ENCODE data around the gene TMEM134.

TMEM134 gene

GRCh38 chr11:67448220-67448609 lies 20.8 kb downstream of the TMEM134 start:
- H3K27ac ChIP-seq: no peak overlapping the region
- intact Hi-C loops (cut with DNase I; ENCODE audit: low total_unique reads): no loop called here
- H3K9me3 ChIP-seq: no peaks in the 10 kb centered on the region
- no peak overlapping the region for H3K4me3 ChIP-seq
- TF ChIP-seq CTCF (IDR thresholded peaks at IDR 0.05): no peak
- no peak for DNase-seq
- H3K36me3 ChIP-seq: no peaks in the 10 kb centered on the region
- peaks cover 0 to 9% (median 3%) of the 10 kb centered on the region in 4 donors for H3K4me1 ChIP-seq
- no peaks in the 10 kb centered on the region for H3K27me3 ChIP-seq

- H3K9me3 ChIP-seq: no peaks in the 10 kb centered on the region
- no peak overlapping the region for H3K27ac ChIP-seq
- peaks cover 0 to 19% (median 13%) of the 10 kb centered on the region in 3 donors for H3K36me3 ChIP-seq
- TF ChIP-seq CTCF (IDR thresholded peaks at IDR 0.05): no peak
- no peaks in the 10 kb centered on the region for H3K27me3 ChIP-seq
- intact Hi-C loops (cut with DNase I; ENCODE audit: low total_unique reads): no loop called here
- H3K4me1 ChIP-seq: peaks cover 0 to 36% (median 20%) of the 10 kb centered on the region in 4 donors
- H3K4me3 ChIP-seq: no peak overlapping the region
- DNase-seq: no peak
These were observed 23.5 kb downstream of the TMEM134 start for GRCh38 chr11:67445515-67445914.

GRCh38 chr11:67442504-67443404 lies 26.3 kb downstream of the TMEM134 start:
- DNase-seq: no peak
- no peaks in the 10 kb centered on the region for H3K27me3 ChIP-seq
- peak overlapping the region; percentile 89 to 90 for H3K4me3 ChIP-seq
- TF ChIP-seq CTCF (IDR thresholded peaks at IDR 0.05): no peak
- H3K27ac ChIP-seq: peak overlapping the region; percentile 96 to 98
- no peaks in the 10 kb centered on the region for H3K9me3 ChIP-seq
- H3K36me3 ChIP-seq: peaks cover 0 to 45% (median 34%) of the 10 kb centered on the region in 3 donors
- peaks cover 0 to 49% (median 28%) of the 10 kb centered on the region in 4 donors for H3K4me1 ChIP-seq
- intact Hi-C loops (cut with DNase I; ENCODE audit: low total_unique reads): loop anchor here (2.0 kb wide), 1 partner anchor 22 kb away; no protein-coding TSS in a partner anchor

GRCh38 chr11:67441731-67442351 lies 27.2 kb downstream of the TMEM134 start:
- DNase-seq: peak in 1 of 2 donors; percentile 68
- Histone ChIP-seq H3K4me1 (peaks cover 0 to 56% (median 30%) of the 10 kb centered on the region in 4 donors), H3K4me3 (no peak overlapping the region), H3K27me3 (no peaks in the 10 kb centered on the region), H3K9me3 (no peaks in the 10 kb centered on the region), H3K36me3 (peaks cover 0 to 54% (median 38%) of the 10 kb centered on the region in 3 donors), H3K27ac (peak overlapping the region; percentile 96 to 98)
- TF ChIP-seq CTCF (IDR thresholded peaks at IDR 0.05): no peak
- intact Hi-C loops (cut with DNase I; ENCODE audit: low total_unique reads): loop anchor here (2.0 kb wide), 1 partner anchor 23 kb away; no protein-coding TSS in a partner anchor

- no peak for DNase-seq
- peaks cover 0 to 61% (median 40%) of the 10 kb centered on the region in 3 donors for H3K36me3 ChIP-seq
These were observed 27.9 kb downstream of the TMEM134 start for GRCh38 chr11:67441098-67441563.

More at GRCh38 chr11:67441098-67441563, 27.9 kb downstream of the TMEM134 start:
- peaks cover 0 to 63% (median 34%) of the 10 kb centered on the region in 4 donors for H3K4me1 ChIP-seq
- H3K27me3 ChIP-seq: no peaks in the 10 kb centered on the region
- H3K9me3 ChIP-seq: no peaks in the 10 kb centered on the region
- no peak for TF ChIP-seq CTCF (IDR thresholded peaks at IDR 0.05)
- H3K4me3 ChIP-seq: no peak overlapping the region
- no peak overlapping the region for H3K27ac ChIP-seq
- intact Hi-C loops (cut with DNase I; ENCODE audit: low total_unique reads): no loop called here

Measured in tibial artery (tissue), 4 donors.